Right cardiac atrium (tissue), 5 donors: Measurements from ENCODE around the gene TJP2. TPM values are rescaled to one million over a fixed set of nuclear protein-coding genes. Genes with fewer than 3 reads are reported as not detected.

Source experiments
- ATAC-seq, 2 donors: fragments of 200-7000 bp; cut with Tn5 transposase; one replicate each; pipeline versions ENCODE4 v1.8.0 to v1.9.1; 2020; ENCODE audit warnings: moderate library complexity in 2 of 2, mild to moderate bottlenecking in 1 of 2
- DNase-seq, 3 donors: peaks; one replicate each; pipeline ENCODE4 v3.0.0-alpha.2; 2020
- H3K27ac ChIP-seq: one replicate; pipeline ENCODE4 v1.5.1; 2013; ENCODE audit warnings: mild to moderate bottlenecking, low read length, control low read depth, moderate library complexity
- H3K27me3 ChIP-seq: one replicate; pipeline ENCODE4 v1.6.1; 2013; ENCODE audit not compliant: control insufficient read depth, insufficient read depth
- H3K4me1 ChIP-seq: one replicate; pipeline ENCODE4 v1.6.1; 2013; ENCODE audit warnings: low read length; ENCODE audit not compliant: control insufficient read depth, insufficient read depth
- H3K4me3 ChIP-seq: one replicate; pipeline ENCODE4 v1.5.1; 2013; ENCODE audit warnings: low read length, control low read depth
- H3K9me3 ChIP-seq: one replicate; pipeline ENCODE4 v1.6.1; 2013; ENCODE audit warnings: low read length; ENCODE audit not compliant: control insufficient read depth
- WGBS: extraction: QIAGEN DNeasy Blood & Tissue Kit; methylation state at CpG from one replicate; pipeline ENCODE4 v1.1.7; 2013; 5-methylcytosine and 5-hydroxymethylcytosine counted together
- intact Hi-C, 4 donors: fragments of 100-400 bp; cut with DNase I; formaldehyde crosslinking; loops; one replicate each; pipeline versions ENCODE4 v1.11.0 to v1.14.0; 2022 to 2023
- polyA plus RNA-seq: library from polyadenylated mRNA; stranded (reverse); fragments of 200-250 nt; gene quantifications from one replicate; pipeline ENCODE4 v1.2.3, GENCODE V29; 2013
- total RNA-seq, 4 donors: library from RNA; stranded (reverse); fragmentation: NEBNext Ultra II Directional; extraction: Animal tissue kit (Norgen Biotek cat#: 25700); gene quantifications; one replicate each; pipeline ENCODE4 v1.2.1, GENCODE V29; 2021
- donor health status: healthy with polysubstance abuse.
- donor health status: DM: no; HTN: yes; CAD: no.
- donor health status: DM: no; HTN: no; CAD: no.
- donor health status: DM: no; HTN: yes; CAD: no; lungs with severe emphysema.
- donor health status: DM: yes; HTN: yes; CAD: no.

Gene TJP2
- total and polyA plus RNA-seq, 5 donors = 23.8 to 56.3 (median 43.7) TPM

- DNase-seq = no peak
- ATAC-seq = peak in 1 of 2 donors; percentile 23
- 10% methylated on average over 2 of the region's 2 CpGs for WGBS
- peaks cover 4% of the 10 kb centered on the region for H3K4me1 ChIP-seq
- intact Hi-C loops = loop anchor here in 1 of 4 donors (5.0 kb wide), 1 partner anchor 157 kb away; no protein-coding TSS in a partner anchor
- H3K4me3 ChIP-seq = no peak overlapping the region
- H3K27ac ChIP-seq = no peak overlapping the region
- no peaks in the 10 kb centered on the region for H3K9me3 ChIP-seq
- no peaks in the 10 kb centered on the region for H3K27me3 ChIP-seq
Observed at GRCh38 chr9:69204326-69204725, 30.2 kb downstream of the TJP2 start.

- intact Hi-C loops = loop anchor here in 1 of 4 donors (5.0 kb wide), 1 partner anchor 158 kb away; no protein-coding TSS in a partner anchor
- Histone ChIP-seq H3K9me3 (no peaks in the 10 kb centered on the region), H3K4me1 (peaks cover 2% of the 10 kb centered on the region), H3K4me3 (no peak overlapping the region), H3K27me3 (no peaks in the 10 kb centered on the region), H3K27ac (no peak overlapping the region)
- DNase-seq (peak; percentile 61 to 73 (median 72)), ATAC-seq (peak; percentile 77 to 89)
- 40% methylated on average over 7 of the region's 7 CpGs for WGBS
Observed at GRCh38 chr9:69204849-69205248, 30.8 kb downstream of the TJP2 start.

DNA sequence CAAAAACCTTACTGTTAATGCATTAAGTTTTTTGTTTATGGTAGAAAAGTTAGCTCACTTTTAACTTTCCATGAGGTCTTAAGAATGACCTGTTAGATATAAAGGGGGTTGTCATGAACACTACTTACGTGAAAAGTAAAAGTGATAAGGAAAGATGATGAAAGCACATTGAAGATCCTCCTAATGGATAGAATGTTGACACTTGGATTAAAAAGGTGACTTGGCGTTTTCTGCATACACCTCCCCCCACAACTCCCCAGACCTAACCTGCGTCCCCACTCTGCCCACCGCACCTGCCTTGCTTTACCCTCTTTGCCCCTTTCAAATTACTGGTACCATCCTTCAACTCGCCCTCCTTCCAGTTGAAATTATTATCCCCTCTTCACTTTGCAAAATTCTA, 32.0 kb downstream of the TJP2 start:
- no peaks in the 10 kb centered on the region for H3K4me1 ChIP-seq
- DNase-seq = no peak
- ATAC-seq = no peak
- intact Hi-C loops = no loop called here
- no peak overlapping the region for H3K4me3 ChIP-seq
- 92% methylated on average over 5 of the region's 5 CpGs for WGBS
- H3K27ac ChIP-seq = no peak overlapping the region
- H3K9me3 ChIP-seq = no peaks in the 10 kb centered on the region
- H3K27me3 ChIP-seq = no peaks in the 10 kb centered on the region

- ATAC-seq (peak; percentile 34 to 44), DNase-seq (peak in 1 of 3 donors; percentile 61)
- Histone ChIP-seq H3K9me3 (no peaks in the 10 kb centered on the region), H3K27me3 (no peaks in the 10 kb centered on the region), H3K4me1 (peaks cover 2% of the 10 kb centered on the region), H3K4me3 (no peak overlapping the region), H3K27ac (no peak overlapping the region)
- intact Hi-C loops = no loop called here
- 55% methylated on average over 6 of the region's 6 CpGs for WGBS
Observed at GRCh38 chr9:69207503-69207902, 33.4 kb downstream of the TJP2 start.

DNA sequence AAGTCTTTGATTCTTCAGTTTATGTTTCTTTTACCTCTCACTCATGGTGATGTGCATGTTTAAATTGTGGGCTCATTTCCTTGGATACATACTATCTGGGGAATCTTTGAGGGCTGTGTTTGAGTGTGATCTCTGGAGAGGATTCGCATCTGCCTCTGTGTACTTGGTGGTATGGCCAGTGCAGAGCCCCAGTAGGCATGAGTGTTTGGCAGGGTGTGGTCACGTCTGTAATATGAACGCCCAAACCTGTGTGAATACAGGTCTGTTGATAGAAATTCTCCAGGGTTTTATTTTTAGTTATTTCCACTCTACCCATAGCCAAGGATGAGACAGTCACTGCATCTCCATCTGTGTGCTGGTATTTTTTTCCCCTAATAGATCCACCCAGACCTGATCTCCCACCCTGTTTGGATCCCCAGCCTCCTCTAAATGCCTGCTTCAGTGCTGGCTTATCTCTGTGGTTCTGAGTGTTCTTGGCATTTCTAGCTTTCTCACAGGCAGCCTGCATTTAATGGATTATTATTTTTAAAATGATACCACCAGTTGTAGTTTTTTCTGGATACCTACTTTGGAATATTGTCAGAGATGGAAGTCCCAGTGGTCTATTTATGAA, 37.5 kb downstream of the TJP2 start:
- intact Hi-C loops = no loop called here
- 77% methylated on average over 3 of the region's 3 CpGs for WGBS
- DNase-seq (no peak), ATAC-seq (peak; percentile 15 to 54)
- no peaks in the 10 kb centered on the region for H3K9me3 ChIP-seq
- no peaks in the 10 kb centered on the region for H3K27me3 ChIP-seq
- H3K4me1 ChIP-seq = peaks cover 2% of the 10 kb centered on the region
- no peak overlapping the region for H3K4me3 ChIP-seq
- H3K27ac ChIP-seq = peak overlapping the region; percentile 62

GRCh38 chr9:69213647-69214046, 39.6 kb downstream of the TJP2 start:
- Histone ChIP-seq H3K4me1 (peaks cover 2% of the 10 kb centered on the region), H3K27me3 (no peaks in the 10 kb centered on the region), H3K9me3 (no peaks in the 10 kb centered on the region), H3K27ac (no peak overlapping the region), H3K4me3 (no peak overlapping the region)
- intact Hi-C loops = no loop called here
- 80% methylated on average over 5 of the region's 5 CpGs for WGBS
- DNase-seq = no peak
- ATAC-seq = no peak

DNA sequence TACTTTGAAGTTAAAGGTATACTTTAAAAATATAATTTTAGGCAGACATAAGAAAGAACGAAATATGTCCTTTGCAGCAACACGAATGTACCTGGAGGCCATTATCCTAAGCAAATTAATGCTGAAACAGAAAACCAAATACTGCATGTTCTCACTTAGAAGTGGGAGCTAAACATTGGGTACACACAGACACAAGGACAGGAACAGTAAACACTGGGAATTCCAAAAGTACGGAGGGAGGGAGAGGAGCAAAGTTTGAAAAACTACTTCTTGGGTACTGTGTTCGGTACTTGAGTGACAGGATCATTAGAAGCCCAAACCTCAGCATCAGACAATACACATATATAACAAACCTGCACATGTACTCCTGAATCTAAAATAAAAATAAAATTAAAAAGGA, 40.9 kb downstream of the TJP2 start:
- no peak overlapping the region for H3K27ac ChIP-seq
- H3K9me3 ChIP-seq = no peaks in the 10 kb centered on the region
- no peaks in the 10 kb centered on the region for H3K27me3 ChIP-seq
- no peak overlapping the region for H3K4me3 ChIP-seq
- no peak for ATAC-seq
- 91% methylated on average over 4 of the region's 4 CpGs for WGBS
- intact Hi-C loops = no loop called here
- peaks cover 2% of the 10 kb centered on the region for H3K4me1 ChIP-seq
- DNase-seq = no peak

GRCh38 chr9:69215774-69216485, 41.9 kb downstream of the TJP2 start:
- no peak for DNase-seq

GRCh38 chr9:69218166-69218565, 44.1 kb downstream of the TJP2 start:
- Histone ChIP-seq H3K4me1 (no peaks in the 10 kb centered on the region), H3K4me3 (no peak overlapping the region), H3K27ac (no peak overlapping the region), H3K9me3 (no peaks in the 10 kb centered on the region), H3K27me3 (no peaks in the 10 kb centered on the region)
- WGBS = 89% methylated on average over 3 of the region's 3 CpGs
- ATAC-seq (no peak), DNase-seq (no peak)
- intact Hi-C loops = no loop called here

More at GRCh38 chr9:69215774-69216485, 41.9 kb downstream of the TJP2 start:
- Histone ChIP-seq H3K9me3 (no peaks in the 10 kb centered on the region), H3K27ac (peak overlapping the region; percentile 87), H3K27me3 (no peaks in the 10 kb centered on the region), H3K4me3 (no peak overlapping the region), H3K4me1 (peaks cover 2% of the 10 kb centered on the region)
- intact Hi-C loops = no loop called here
- WGBS = 48% methylated on average over 9 of the region's 9 CpGs
- ATAC-seq = peak; percentile 90 to 93

DNA sequence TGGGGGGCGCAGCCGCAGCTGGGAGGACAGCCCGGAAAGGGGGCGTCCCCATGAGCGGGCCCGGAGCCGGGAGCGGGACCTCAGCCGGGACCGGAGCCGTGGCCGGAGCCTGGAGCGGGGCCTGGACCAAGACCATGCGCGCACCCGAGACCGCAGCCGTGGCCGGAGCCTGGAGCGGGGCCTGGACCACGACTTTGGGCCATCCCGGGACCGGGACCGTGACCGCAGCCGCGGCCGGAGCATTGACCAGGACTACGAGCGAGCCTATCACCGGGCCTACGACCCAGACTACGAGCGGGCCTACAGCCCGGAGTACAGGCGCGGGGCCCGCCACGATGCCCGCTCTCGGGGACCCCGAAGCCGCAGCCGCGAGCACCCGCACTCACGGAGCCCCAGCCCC, 47.0 kb downstream of the TJP2 start:
- intact Hi-C loops = loop anchor here in 2 of 4 donors (10.0 kb wide), 2 partner anchors 46 to 164 kb away; partner anchors contain the start of gene TJP2 (in 1 of the 2)
- ATAC-seq = peak; percentile 27 to 29
- Histone ChIP-seq H3K4me1 (peaks cover 3% of the 10 kb centered on the region), H3K27ac (no peak overlapping the region), H3K4me3 (no peak overlapping the region), H3K27me3 (no peaks in the 10 kb centered on the region), H3K9me3 (no peaks in the 10 kb centered on the region)
- WGBS = 99% methylated on average over 47 of the region's 47 CpGs
- peak in 2 of 3 donors; percentile 52 to 74 for DNase-seq

GRCh38 chr9:69222970-69223369, 48.9 kb downstream of the TJP2 start:
- WGBS = 94% methylated on average over 8 of the region's 8 CpGs
- intact Hi-C loops = loop anchor here in 2 of 4 donors (10.0 kb wide), 2 partner anchors 48 to 162 kb away; partner anchors contain the start of gene TJP2 (in 1 of the 2)
- no peak for ATAC-seq
- Histone ChIP-seq H3K4me3 (no peak overlapping the region), H3K27me3 (no peaks in the 10 kb centered on the region), H3K4me1 (peaks cover 3% of the 10 kb centered on the region), H3K27ac (no peak overlapping the region), H3K9me3 (no peaks in the 10 kb centered on the region)
- no peak for DNase-seq
